Measurements from ENCODE around the gene DSN1.

Gene DSN1

GRCh38 chr20:36806049-36806448, 32.5 kb upstream of the DSN1 start:
- Histone ChIP-seq H3K27ac (ENCODE audit: low read depth, low read length) (no peak overlapping the region), H3K79me2 (ENCODE audit: control insufficient read depth, low read length) (no peaks in the 10 kb centered on the region), H3K4me2 (ENCODE audit: low read length) (no peak overlapping the region), H4K20me1 (ENCODE audit: control insufficient read depth, insufficient read depth, low read depth, low read length) (peaks cover 4% of the 10 kb centered on the region; the same call in 1 of the 2 replicates), H3K4me1 (ENCODE audit: control insufficient read depth, low read length) (no peaks in the 10 kb centered on the region; the same call in 1 of the 2 replicates), H3K9me3 (ENCODE audit: control insufficient read depth, insufficient read depth, low read length) (no peaks in the 10 kb centered on the region), H3K9me2 (replicated peaks; ENCODE audit: control insufficient read depth, low read length) (no peaks in the 10 kb centered on the region), H3F3A (ENCODE audit: control insufficient read depth, insufficient read depth) (0 out of 2 replicates have a peak, but pooled peaks cover 4% of the 10 kb centered on the region), H3K27me3 (ENCODE audit: control insufficient read depth, low read length) (no peaks in the 10 kb centered on the region), H3K36me3 (ENCODE audit: control insufficient read depth, low read length) (peaks cover 31% of the 10 kb centered on the region), H3K4me3 (ENCODE audit: low read length) (no peak overlapping the region)
- TF ChIP-seq EZH2phosphoT487 (IDR thresholded peaks at IDR 0.05; ENCODE audit: borderline replicate concordance, low read length) (no peak), CTCF (IDR thresholded peaks at IDR 0.05; ENCODE audit: low read depth, low read length, poor library complexity, severe bottlenecking) (no peak)

DNA sequence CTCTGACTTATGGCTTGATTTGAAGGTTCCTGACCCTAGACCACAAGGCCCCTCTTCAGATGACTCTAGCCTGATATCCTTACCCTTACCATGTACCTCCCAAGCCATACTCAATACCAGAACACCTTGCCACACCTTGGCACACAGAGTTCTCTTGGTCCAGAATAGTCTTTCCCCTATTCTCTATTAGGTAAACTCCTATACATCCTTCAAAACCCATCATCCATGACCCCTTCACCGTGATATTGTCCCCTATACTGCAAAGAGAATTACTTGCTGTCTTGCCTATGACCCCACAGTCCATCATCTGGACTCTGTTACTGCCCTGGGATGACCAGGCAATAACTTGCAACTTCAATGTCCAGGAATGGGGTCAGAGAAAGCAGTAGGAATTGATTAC, 31.8 kb upstream of the DSN1 start:
- Histone ChIP-seq H3K27me3 (ENCODE audit: control insufficient read depth, low read length) (no peaks in the 10 kb centered on the region), H3K79me2 (ENCODE audit: control insufficient read depth, low read length) (no peaks in the 10 kb centered on the region), H3F3A (ENCODE audit: control insufficient read depth, insufficient read depth) (0 out of 2 replicates have a peak, but pooled peaks cover 4% of the 10 kb centered on the region), H3K27ac (ENCODE audit: low read depth, low read length) (no peak overlapping the region), H3K36me3 (ENCODE audit: control insufficient read depth, low read length) (peaks cover 34% of the 10 kb centered on the region), H3K4me1 (ENCODE audit: control insufficient read depth, low read length) (no peaks in the 10 kb centered on the region), H4K20me1 (ENCODE audit: control insufficient read depth, insufficient read depth, low read depth, low read length) (peaks cover 4% of the 10 kb centered on the region; the same call in 1 of the 2 replicates), H3K9me3 (ENCODE audit: control insufficient read depth, insufficient read depth, low read length) (no peaks in the 10 kb centered on the region), H3K9me2 (replicated peaks; ENCODE audit: control insufficient read depth, low read length) (no peaks in the 10 kb centered on the region), H3K4me3 (ENCODE audit: low read length) (no peak overlapping the region), H3K4me2 (ENCODE audit: low read length) (no peak overlapping the region)
- TF ChIP-seq CTCF (IDR thresholded peaks at IDR 0.05; ENCODE audit: low read depth, low read length, poor library complexity, severe bottlenecking) (no peak), EZH2phosphoT487 (IDR thresholded peaks at IDR 0.05; ENCODE audit: borderline replicate concordance, low read length) (no peak)

DNA sequence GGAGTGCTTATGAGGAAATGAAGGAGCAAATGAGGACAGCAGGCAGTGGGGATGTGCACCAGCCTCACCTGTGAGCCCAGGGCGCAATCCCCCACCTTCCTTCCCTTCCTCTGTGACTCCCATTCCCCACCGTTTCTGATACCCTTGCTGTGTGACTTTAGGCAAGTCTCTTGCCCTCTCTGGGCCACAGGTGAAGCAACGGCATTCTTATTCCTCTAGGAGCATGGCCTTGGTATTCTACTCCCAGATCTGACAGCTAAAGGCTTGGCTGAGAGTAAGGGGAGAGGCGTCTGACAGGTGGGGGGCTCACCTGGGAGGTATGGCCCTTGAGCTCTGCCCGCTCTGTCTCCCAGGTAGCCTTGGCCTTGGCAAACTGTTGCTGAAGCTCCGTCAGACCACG, 30.9 kb upstream of the DSN1 start:
- peaks cover 34% of the 10 kb centered on the region for H3K36me3 ChIP-seq (ENCODE audit: control insufficient read depth, low read length)
- no peak for TF ChIP-seq EZH2phosphoT487 (IDR thresholded peaks at IDR 0.05; ENCODE audit: borderline replicate concordance, low read length)
- no peak for TF ChIP-seq CTCF (IDR thresholded peaks at IDR 0.05; ENCODE audit: low read depth, low read length, poor library complexity, severe bottlenecking)
- H3K9me2 ChIP-seq (replicated peaks; ENCODE audit: control insufficient read depth, low read length) = no peaks in the 10 kb centered on the region
- no peaks in the 10 kb centered on the region for H3K4me1 ChIP-seq (ENCODE audit: control insufficient read depth, low read length)
- H3K79me2 ChIP-seq (ENCODE audit: control insufficient read depth, low read length) = no peaks in the 10 kb centered on the region
- no peak overlapping the region for H3K27ac ChIP-seq (ENCODE audit: low read depth, low read length)
- no peak overlapping the region for H3K4me3 ChIP-seq (ENCODE audit: low read length)
- H3K4me2 ChIP-seq (ENCODE audit: low read length) = no peak overlapping the region
- H4K20me1 ChIP-seq (ENCODE audit: control insufficient read depth, insufficient read depth, low read depth, low read length) = peaks cover 4% of the 10 kb centered on the region; the same call in 1 of the 2 replicates
- 0 out of 2 replicates have a peak, but pooled peaks cover 4% of the 10 kb centered on the region for H3F3A ChIP-seq (ENCODE audit: control insufficient read depth, insufficient read depth)
- H3K27me3 ChIP-seq (ENCODE audit: control insufficient read depth, low read length) = no peaks in the 10 kb centered on the region
- H3K9me3 ChIP-seq (ENCODE audit: control insufficient read depth, insufficient read depth, low read length) = no peaks in the 10 kb centered on the region

Data from DOHH2 (cell line).